HFF-Myc (cell line): ENCODE measurements around the gene PRKD2.
"Not testable (repeated sequence)": the region's sequence is repeated elsewhere in the genome, so short reads cannot be mapped to it uniquely, and the experiment has no call there.

Experiments
- DNase-seq: peaks from one replicate; pipeline ENCODE4 v3.0.0-alpha.2; 2011; ENCODE audit warnings: low read depth; ENCODE audit errors: extremely low read depth
- H3K4me3 ChIP-seq: replicated peaks from 2 replicates; pipeline ENCODE4 v1.5.1; 2011; ENCODE audit warnings: low read depth, mild to moderate bottlenecking, control low read depth, low read length
- TF ChIP-seq, protein P1 (sequence below): IDR thresholded peaks from 2 replicates; pipeline ENCODE4 v1.5.1; 2012; ENCODE audit warnings: mild to moderate bottlenecking, low read depth, low read length, control low read depth; ENCODE audit errors: missing control alignments

The PRKD2 gene

DNA sequence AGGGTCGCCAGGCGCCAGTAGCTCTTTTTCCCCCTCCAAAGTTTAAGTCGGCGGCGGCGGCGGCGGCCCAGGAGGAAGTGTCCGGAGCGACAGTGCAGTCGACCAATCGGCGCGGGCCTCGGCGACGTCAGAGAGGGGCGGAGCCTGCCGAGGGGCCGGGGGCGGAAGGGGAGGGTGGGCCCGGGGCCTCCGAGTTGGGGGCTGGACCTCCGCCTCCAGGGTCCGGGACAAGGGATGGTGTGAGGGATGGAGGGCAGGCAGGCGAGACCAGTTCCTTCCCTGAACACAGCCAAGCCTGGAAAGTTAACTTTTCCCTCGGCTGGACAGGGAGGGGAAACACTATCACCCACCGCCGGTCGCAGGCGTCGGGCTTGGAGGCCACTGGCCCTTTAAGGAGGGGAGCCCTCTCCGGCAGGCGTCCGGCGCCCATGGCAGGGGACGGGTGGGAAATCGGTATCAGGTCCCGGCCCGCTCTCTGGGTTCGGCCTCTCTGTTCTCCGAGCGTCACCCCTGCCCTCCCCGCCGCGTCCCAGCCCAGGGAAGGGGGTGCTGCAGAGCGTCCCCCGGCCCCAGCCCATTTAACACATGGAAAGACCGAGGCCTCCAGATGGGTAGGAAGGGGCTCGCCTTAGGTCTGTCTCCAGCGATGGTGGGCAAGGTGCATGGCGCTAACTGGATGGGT is at the start of gene PRKD2:
PRKD2 (minus strand) TSS at position 81 of the 682 bp plus-strand sequence. CDS start 744 bp downstream, outside the sequence.
- H3K4me3 ChIP-seq: peak within 1 kb of the TSS; percentile 76
- no peak for DNase-seq
- TF ChIP-seq, protein P1, sequence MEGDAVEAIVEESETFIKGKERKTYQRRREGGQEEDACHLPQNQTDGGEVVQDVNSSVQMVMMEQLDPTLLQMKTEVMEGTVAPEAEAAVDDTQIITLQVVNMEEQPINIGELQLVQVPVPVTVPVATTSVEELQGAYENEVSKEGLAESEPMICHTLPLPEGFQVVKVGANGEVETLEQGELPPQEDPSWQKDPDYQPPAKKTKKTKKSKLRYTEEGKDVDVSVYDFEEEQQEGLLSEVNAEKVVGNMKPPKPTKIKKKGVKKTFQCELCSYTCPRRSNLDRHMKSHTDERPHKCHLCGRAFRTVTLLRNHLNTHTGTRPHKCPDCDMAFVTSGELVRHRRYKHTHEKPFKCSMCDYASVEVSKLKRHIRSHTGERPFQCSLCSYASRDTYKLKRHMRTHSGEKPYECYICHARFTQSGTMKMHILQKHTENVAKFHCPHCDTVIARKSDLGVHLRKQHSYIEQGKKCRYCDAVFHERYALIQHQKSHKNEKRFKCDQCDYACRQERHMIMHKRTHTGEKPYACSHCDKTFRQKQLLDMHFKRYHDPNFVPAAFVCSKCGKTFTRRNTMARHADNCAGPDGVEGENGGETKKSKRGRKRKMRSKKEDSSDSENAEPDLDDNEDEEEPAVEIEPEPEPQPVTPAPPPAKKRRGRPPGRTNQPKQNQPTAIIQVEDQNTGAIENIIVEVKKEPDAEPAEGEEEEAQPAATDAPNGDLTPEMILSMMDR: no peak

DNA sequence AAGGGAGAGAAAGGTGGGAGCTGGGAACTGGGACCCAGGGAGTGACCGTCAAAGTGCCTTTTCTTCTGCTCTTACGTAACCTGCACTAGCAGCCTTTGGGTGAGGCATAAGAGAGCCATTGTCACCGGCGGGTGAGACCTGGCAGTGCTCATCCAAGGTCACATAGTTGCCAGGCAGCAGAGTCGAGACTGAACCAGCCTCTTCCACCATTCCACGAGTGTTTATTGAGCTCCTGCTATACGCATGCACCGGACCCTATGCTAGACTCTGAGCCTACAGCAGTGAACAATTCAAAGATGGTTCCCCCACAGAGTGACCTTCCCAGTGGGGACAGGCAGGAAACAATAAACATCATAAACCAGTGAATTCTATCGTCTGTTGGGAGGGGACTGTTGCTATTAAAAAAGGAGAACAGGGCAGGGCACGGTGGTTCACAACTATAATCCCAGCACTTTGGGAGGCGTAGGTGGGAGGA is 47.9 kb upstream of the PRKD2 start:
- no peak for DNase-seq
- no peak overlapping the region for H3K4me3 ChIP-seq
- TF ChIP-seq, protein P1: no peak

DNA sequence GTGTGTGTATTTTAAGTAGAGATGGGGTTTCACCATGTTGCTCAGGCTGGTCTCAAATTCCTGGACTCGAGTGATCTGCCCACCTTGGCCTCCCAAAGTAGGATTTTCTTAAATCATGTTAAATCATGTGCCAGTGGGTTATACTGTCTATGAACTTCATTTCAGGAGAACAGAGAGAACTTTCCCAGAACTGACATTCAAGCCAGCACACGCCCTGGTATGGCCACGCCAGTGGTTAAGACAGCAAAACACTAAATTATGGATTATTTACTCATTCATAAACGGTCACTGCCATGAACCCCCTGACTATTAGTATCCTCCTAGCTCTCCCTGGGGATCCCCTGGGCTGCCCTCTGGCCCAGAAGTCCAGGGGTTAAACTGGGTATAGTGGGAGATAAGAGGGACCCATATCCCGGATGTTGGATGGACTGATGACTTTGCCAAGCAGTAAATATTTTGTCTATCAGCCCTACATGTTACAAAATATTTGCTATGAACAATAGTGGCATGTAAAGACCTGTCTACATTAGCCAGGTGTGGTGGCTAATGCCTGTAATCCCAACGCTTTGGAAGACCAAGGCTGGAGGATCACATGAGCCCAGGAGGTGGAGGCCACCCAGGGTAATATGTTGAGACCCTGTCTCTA is 45.5 kb upstream of the PRKD2 start:
- no peak overlapping the region for H3K4me3 ChIP-seq
- DNase-seq: no peak
- TF ChIP-seq, protein P1: no peak

DNA sequence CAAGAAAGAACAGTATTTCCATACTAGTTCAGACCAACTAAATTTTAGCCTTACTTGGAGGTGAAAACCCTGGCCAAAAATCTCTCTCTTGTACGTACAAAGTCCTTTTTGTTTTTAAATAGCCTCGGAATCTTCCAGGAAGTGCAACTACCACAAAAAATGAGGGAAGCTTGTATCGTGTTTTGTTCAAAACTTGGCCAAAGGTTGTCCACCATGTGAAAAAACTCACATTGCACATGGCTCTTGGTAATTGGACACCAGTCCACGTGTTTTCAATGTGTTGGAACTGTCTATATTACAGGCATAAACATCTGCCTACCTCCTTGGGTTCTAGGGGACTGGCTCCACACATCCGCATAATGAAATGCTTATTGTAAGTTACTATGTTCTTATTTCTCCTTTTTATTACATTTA is 44.5 kb upstream of the PRKD2 start:
- TF ChIP-seq, protein P1: no peak
- H3K4me3 ChIP-seq: no peak overlapping the region
- peak; percentile 89 for DNase-seq

DNA sequence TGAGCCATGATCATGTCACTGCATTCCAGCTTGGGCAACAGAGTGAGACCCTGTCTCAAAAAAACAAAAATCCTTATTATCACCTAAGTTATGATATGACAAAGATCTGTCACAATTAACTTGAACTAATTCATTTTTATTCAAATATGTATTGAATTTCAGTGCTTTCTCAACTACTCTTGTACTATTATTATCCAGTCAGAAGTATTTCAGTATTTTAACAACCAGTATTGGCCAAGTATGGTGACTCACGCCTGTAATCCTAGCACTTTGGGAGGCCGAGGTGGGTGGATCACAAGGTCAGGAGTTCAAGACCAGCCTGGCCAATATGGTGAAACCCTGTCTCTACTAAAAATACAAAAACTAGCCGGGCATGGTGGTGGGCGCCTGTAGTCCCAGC is 44.0 kb upstream of the PRKD2 start:
- DNase-seq, H3K4me3 ChIP-seq: not testable (repeated sequence)

DNA sequence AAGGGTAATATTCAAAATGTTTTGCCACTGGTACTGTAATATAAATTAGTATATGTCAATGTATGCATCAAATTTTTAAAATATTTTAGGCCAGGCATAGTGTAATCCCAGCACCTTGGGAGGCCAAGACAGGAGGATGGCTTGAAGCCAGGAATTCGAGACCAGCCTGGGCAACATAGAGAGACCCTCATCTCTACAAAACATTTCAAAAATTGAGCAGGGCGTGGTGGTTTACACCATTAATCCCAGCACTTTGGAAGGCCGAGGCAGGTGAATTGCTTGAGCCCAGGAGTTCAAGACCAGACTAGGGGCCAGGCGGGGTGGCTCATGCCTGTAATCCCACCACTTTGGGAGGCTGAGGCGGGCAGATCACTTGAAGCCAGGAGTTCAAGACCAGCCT is 43.4 kb upstream of the PRKD2 start:
- TF ChIP-seq, protein P1: no peak
- H3K4me3 ChIP-seq: no peak overlapping the region

DNA sequence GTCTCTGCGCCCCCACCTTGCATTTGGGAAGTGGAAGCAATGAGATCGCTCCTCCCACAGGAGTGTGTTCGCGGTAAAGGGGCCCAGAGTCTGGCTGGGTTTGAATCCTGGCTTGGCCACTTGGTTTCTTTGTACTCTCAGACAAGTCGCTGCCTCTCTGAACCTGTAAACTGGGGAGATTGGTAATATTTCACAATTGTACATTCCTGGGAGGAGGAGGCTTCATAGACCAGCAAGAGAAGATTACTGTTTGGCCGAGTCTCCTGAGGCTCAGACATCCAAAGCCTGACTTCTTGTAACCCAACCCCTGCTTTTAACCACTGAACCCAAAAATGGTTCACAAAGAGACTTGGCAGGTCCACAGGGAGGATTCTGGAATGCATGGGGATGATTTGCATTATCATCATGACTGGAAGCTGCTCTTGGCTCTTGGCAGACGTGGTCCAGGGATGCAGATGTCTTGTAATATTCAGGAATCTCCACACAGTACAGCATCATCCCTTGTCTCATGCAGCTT is 43.0 kb upstream of the PRKD2 start:
- TF ChIP-seq, protein P1: no peak
- DNase-seq: peak; percentile 56
- no peak overlapping the region for H3K4me3 ChIP-seq

More for the DNA sequence above, 43.4 kb upstream of the PRKD2 start:
- DNase-seq: no peak
